NOMO-1 (cell line): ENCODE measurements around the gene DHX34.
A peak's percentile ranks its signal among the peaks of the same experiment; 100 is the strongest.
"Not testable (repeated sequence)": the region's sequence is repeated elsewhere in the genome, so short reads cannot be mapped to it uniquely, and the experiment has no call there.

Source experiments
- DNase-seq, 2 experiments: peaks; one replicate each; lab custom pipeline; 2025; ENCODE audit not compliant: unreplicated experiment in 2 of 2; lab: John Stamatoyannopoulos, UW

Gene DHX34

GRCh38 chr19:47365455-47365854 is 16.3 kb downstream of the DHX34 start:
- not testable (repeated sequence) for DNase-seq

- peak; percentile 78 to 88 for DNase-seq
These were observed 21.0 kb downstream of the DHX34 start for GRCh38 chr19:47370045-47370611.

GRCh38 chr19:47371261-47371660 is 22.1 kb downstream of the DHX34 start:
- DNase-seq = no peak

GRCh38 chr19:47372603-47373002 is 23.5 kb downstream of the DHX34 start:
- DNase-seq = no peak

GRCh38 chr19:47373246-47374240 is 24.4 kb downstream of the DHX34 start:
- DNase-seq = no peak

- no peak for DNase-seq
These were observed 26.0 kb downstream of the DHX34 start for GRCh38 chr19:47374876-47375693.

GRCh38 chr19:47375694-47376588 is 26.8 kb downstream of the DHX34 start:
- no peak for DNase-seq

GRCh38 chr19:47376589-47377144 is 27.6 kb downstream of the DHX34 start:
- peak; percentile 49 to 74 for DNase-seq

GRCh38 chr19:47377208-47377701 is 28.1 kb downstream of the DHX34 start:
- no peak for DNase-seq

- DNase-seq = no peak
These were observed 28.7 kb downstream of the DHX34 start for GRCh38 chr19:47377801-47378200.

GRCh38 chr19:47378246-47378645 is 29.1 kb downstream of the DHX34 start:
- DNase-seq = no peak

GRCh38 chr19:47379381-47379938 is 30.3 kb downstream of the DHX34 start:
- no peak for DNase-seq

GRCh38 chr19:47380559-47380958 is 31.4 kb downstream of the DHX34 start:
- DNase-seq = no peak

GRCh38 chr19:47381121-47381520 is 32.0 kb downstream of the DHX34 start:
- no peak for DNase-seq

GRCh38 chr19:47381653-47382279 is 32.7 kb downstream of the DHX34 start:
- peak; percentile 69 to 71 for DNase-seq

- DNase-seq = not testable (repeated sequence)
These were observed 34.8 kb downstream of the DHX34 start for GRCh38 chr19:47383890-47384289.

GRCh38 chr19:47384533-47384932 is 35.4 kb downstream of the DHX34 start:
- DNase-seq = not testable (repeated sequence)

GRCh38 chr19:47386582-47386981 is 37.5 kb downstream of the DHX34 start:
- DNase-seq = not testable (repeated sequence)

GRCh38 chr19:47387623-47388022 is 38.5 kb downstream of the DHX34 start:
- DNase-seq = not testable (repeated sequence)
